Medulla oblongata (tissue), 1 donor: Measurements from ENCODE around the gene XPR1.

Experiments used
- DNase-seq: peaks from one replicate; pipeline ENCODE4 v3.0.0-alpha.2; 2015; ENCODE audit errors: extremely low spot score

XPR1 gene

GRCh38 chr1:180916012-180916770 lies 284.4 kb downstream of the XPR1 start:
- no peak for DNase-seq

GRCh38 chr1:180916771-180917170 lies 284.9 kb downstream of the XPR1 start:
- no peak for DNase-seq

- no peak for DNase-seq
These were observed 285.7 kb downstream of the XPR1 start for GRCh38 chr1:180917306-180918065.

GRCh38 chr1:180918519-180918918 lies 286.7 kb downstream of the XPR1 start:
- DNase-seq = no peak

GRCh38 chr1:180919183-180919700 lies 287.4 kb downstream of the XPR1 start:
- DNase-seq = no peak

- DNase-seq = no peak
These were observed 288.4 kb downstream of the XPR1 start for GRCh38 chr1:180920193-180920592.

GRCh38 chr1:180920702-180921101 lies 288.9 kb downstream of the XPR1 start:
- no peak for DNase-seq

- no peak for DNase-seq
These were observed 289.6 kb downstream of the XPR1 start for GRCh38 chr1:180921386-180921785.

- no peak for DNase-seq
These were observed 290.2 kb downstream of the XPR1 start for GRCh38 chr1:180921891-180922630.

GRCh38 chr1:180922631-180923015 lies 290.8 kb downstream of the XPR1 start:
- DNase-seq = no peak

- DNase-seq = no peak
These were observed 291.4 kb downstream of the XPR1 start for GRCh38 chr1:180923021-180923841.

- no peak for DNase-seq
These were observed 292.1 kb downstream of the XPR1 start for GRCh38 chr1:180923887-180924286.

- DNase-seq = no peak
These were observed 293.1 kb downstream of the XPR1 start for GRCh38 chr1:180924939-180925338.

- DNase-seq = peak; percentile 79
These were observed 293.7 kb downstream of the XPR1 start for GRCh38 chr1:180925471-180926051.

GRCh38 chr1:180926164-180926981 lies 294.6 kb downstream of the XPR1 start:
- peak; percentile 78 for DNase-seq

GRCh38 chr1:180927348-180927747 lies 295.5 kb downstream of the XPR1 start:
- peak; percentile 46 for DNase-seq

GRCh38 chr1:180927841-180928240 lies 296.0 kb downstream of the XPR1 start:
- DNase-seq = peak; percentile 54

- no peak for DNase-seq
These were observed 296.8 kb downstream of the XPR1 start for GRCh38 chr1:180928331-180929230.

GRCh38 chr1:180929389-180929788 lies 297.6 kb downstream of the XPR1 start:
- no peak for DNase-seq
